ENCODE measurements around the gene SHC1. TPM values are rescaled to one million over a fixed set of nuclear protein-coding genes. Genes with fewer than 3 reads are reported as not detected.
A peak's percentile ranks its signal among the peaks of the same experiment; 100 is the strongest.

SHC1 gene
- total and polyA plus RNA-seq, 2 experiments from 2014 or later = 117 to 211 TPM

GRCh38 chr1:154959426-154959780, 11.1 kb downstream of the SHC1 start:
- Histone ChIP-seq H3F3A (replicated peaks; ENCODE audit: low read depth) (peaks cover 45% of the 10 kb centered on the region), H3K4me1 (ENCODE audit: insufficient read depth) (peaks cover 54% of the 10 kb centered on the region), H4K20me1 (replicated peaks; ENCODE audit: insufficient read depth) (peaks cover 26% of the 10 kb centered on the region), H2AFZ (no peak overlapping the region), H3K79me2 (replicated peaks; ENCODE audit: insufficient read depth) (peaks cover 13% of the 10 kb centered on the region), H3K36me3 (ENCODE audit: insufficient read depth) (peaks cover 11% of the 10 kb centered on the region; the same call in 1 of the 2 replicates), H3K4me3 (no peak overlapping the region), H3K27me3 (ENCODE audit: insufficient read depth) (no peaks in the 10 kb centered on the region), H3K4me2 (no peak overlapping the region), H3K9me2 (ENCODE audit: insufficient read depth) (no peaks in the 10 kb centered on the region), H3K27ac (ENCODE audit: low read depth) (no peak overlapping the region)
- Mint-ChIP-seq H3K27ac (no peak overlapping the region), H3K9me3 (no peaks in the 10 kb centered on the region), H3K4me3 (peak overlapping the region; percentile 29; the same call in 1 of the 3 replicates), H3K4me1 (peaks cover 65% of the 10 kb centered on the region), H3K36me3 (ENCODE audit: low read depth) (peaks cover 45% of the 10 kb centered on the region), H3K27me3 (ENCODE audit: insufficient read depth, low read depth, poor library complexity) (peaks cover 32% of the 10 kb centered on the region)
- DNase-seq (ENCODE audit: low spot score) (no peak), ATAC-seq (no peak)
- no peak for TF ChIP-seq CREB1 (CRISPR knock-in tag; IDR thresholded peaks at IDR 0.05; ENCODE audit: low read depth)
- TF ChIP-seq STAT1 (IDR thresholded peaks at IDR 0.05; ENCODE audit: unreplicated experiment) = no peak
- TF ChIP-seq EZH2phosphoT487 (IDR thresholded peaks at IDR 0.05; ENCODE audit: unreplicated experiment) = no peak
- no peak for TF ChIP-seq EZH2 (IDR thresholded peaks at IDR 0.05; ENCODE audit: low read depth, unreplicated experiment)
- TF ChIP-seq ZNF331 (CRISPR knock-in tag; IDR thresholded peaks at IDR 0.05; ENCODE audit: low read depth) = no peak
- no peak for TF ChIP-seq ETS1 (IDR thresholded peaks at IDR 0.05)
- TF ChIP-seq JUNB (IDR thresholded peaks at IDR 0.05; ENCODE audit: unreplicated experiment) = no peak
- TF ChIP-seq NANOG (IDR thresholded peaks at IDR 0.05; ENCODE audit: borderline replicate concordance) = no peak
- TF ChIP-seq, protein P1, sequence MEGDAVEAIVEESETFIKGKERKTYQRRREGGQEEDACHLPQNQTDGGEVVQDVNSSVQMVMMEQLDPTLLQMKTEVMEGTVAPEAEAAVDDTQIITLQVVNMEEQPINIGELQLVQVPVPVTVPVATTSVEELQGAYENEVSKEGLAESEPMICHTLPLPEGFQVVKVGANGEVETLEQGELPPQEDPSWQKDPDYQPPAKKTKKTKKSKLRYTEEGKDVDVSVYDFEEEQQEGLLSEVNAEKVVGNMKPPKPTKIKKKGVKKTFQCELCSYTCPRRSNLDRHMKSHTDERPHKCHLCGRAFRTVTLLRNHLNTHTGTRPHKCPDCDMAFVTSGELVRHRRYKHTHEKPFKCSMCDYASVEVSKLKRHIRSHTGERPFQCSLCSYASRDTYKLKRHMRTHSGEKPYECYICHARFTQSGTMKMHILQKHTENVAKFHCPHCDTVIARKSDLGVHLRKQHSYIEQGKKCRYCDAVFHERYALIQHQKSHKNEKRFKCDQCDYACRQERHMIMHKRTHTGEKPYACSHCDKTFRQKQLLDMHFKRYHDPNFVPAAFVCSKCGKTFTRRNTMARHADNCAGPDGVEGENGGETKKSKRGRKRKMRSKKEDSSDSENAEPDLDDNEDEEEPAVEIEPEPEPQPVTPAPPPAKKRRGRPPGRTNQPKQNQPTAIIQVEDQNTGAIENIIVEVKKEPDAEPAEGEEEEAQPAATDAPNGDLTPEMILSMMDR (conservative IDR thresholded peaks at IDR 0.05; ENCODE audit: low read depth in 2 of 2) = no peak
- TF ChIP-seq, protein P2, sequence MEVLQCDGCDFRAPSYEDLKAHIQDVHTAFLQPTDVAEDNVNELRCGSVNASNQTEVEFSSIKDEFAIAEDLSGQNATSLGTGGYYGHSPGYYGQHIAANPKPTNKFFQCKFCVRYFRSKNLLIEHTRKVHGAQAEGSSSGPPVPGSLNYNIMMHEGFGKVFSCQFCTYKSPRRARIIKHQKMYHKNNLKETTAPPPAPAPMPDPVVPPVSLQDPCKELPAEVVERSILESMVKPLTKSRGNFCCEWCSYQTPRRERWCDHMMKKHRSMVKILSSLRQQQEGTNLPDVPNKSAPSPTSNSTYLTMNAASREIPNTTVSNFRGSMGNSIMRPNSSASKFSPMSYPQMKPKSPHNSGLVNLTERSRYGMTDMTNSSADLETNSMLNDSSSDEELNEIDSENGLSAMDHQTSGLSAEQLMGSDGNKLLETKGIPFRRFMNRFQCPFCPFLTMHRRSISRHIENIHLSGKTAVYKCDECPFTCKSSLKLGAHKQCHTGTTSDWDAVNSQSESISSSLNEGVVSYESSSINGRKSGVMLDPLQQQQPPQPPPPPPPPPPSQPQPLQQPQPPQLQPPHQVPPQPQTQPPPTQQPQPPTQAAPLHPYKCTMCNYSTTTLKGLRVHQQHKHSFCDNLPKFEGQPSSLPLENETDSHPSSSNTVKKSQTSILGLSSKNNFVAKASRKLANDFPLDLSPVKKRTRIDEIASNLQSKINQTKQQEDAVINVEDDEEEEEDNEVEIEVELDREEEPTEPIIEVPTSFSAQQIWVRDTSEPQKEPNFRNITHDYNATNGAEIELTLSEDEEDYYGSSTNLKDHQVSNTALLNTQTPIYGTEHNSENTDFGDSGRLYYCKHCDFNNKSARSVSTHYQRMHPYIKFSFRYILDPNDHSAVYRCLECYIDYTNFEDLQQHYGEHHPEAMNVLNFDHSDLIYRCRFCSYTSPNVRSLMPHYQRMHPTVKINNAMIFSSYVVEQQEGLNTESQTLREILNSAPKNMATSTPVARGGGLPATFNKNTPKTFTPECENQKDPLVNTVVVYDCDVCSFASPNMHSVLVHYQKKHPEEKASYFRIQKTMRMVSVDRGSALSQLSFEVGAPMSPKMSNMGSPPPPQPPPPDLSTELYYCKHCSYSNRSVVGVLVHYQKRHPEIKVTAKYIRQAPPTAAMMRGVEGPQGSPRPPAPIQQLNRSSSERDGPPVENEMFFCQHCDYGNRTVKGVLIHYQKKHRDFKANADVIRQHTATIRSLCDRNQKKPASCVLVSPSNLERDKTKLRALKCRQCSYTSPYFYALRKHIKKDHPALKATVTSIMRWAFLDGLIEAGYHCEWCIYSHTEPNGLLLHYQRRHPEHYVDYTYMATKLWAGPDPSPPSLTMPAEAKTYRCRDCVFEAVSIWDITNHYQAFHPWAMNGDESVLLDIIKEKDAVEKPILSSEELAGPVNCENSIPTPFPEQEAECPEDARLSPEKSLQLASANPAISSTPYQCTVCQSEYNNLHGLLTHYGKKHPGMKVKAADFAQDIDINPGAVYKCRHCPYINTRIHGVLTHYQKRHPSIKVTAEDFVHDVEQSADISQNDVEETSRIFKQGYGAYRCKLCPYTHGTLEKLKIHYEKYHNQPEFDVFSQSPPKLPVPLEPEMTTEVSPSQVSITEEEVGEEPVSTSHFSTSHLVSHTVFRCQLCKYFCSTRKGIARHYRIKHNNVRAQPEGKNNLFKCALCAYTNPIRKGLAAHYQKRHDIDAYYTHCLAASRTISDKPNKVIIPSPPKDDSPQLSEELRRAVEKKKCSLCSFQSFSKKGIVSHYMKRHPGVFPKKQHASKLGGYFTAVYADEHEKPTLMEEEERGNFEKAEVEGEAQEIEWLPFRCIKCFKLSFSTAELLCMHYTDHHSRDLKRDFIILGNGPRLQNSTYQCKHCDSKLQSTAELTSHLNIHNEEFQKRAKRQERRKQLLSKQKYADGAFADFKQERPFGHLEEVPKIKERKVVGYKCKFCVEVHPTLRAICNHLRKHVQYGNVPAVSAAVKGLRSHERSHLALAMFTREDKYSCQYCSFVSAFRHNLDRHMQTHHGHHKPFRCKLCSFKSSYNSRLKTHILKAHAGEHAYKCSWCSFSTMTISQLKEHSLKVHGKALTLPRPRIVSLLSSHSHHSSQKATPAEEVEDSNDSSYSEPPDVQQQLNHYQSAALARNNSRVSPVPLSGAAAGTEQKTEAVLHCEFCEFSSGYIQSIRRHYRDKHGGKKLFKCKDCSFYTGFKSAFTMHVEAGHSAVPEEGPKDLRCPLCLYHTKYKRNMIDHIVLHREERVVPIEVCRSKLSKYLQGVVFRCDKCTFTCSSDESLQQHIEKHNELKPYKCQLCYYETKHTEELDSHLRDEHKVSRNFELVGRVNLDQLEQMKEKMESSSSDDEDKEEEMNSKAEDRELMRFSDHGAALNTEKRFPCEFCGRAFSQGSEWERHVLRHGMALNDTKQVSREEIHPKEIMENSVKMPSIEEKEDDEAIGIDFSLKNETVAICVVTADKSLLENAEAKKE (CRISPR knock-in tag; IDR thresholded peaks at IDR 0.05) = no peak
- TF ChIP-seq, protein P3, sequence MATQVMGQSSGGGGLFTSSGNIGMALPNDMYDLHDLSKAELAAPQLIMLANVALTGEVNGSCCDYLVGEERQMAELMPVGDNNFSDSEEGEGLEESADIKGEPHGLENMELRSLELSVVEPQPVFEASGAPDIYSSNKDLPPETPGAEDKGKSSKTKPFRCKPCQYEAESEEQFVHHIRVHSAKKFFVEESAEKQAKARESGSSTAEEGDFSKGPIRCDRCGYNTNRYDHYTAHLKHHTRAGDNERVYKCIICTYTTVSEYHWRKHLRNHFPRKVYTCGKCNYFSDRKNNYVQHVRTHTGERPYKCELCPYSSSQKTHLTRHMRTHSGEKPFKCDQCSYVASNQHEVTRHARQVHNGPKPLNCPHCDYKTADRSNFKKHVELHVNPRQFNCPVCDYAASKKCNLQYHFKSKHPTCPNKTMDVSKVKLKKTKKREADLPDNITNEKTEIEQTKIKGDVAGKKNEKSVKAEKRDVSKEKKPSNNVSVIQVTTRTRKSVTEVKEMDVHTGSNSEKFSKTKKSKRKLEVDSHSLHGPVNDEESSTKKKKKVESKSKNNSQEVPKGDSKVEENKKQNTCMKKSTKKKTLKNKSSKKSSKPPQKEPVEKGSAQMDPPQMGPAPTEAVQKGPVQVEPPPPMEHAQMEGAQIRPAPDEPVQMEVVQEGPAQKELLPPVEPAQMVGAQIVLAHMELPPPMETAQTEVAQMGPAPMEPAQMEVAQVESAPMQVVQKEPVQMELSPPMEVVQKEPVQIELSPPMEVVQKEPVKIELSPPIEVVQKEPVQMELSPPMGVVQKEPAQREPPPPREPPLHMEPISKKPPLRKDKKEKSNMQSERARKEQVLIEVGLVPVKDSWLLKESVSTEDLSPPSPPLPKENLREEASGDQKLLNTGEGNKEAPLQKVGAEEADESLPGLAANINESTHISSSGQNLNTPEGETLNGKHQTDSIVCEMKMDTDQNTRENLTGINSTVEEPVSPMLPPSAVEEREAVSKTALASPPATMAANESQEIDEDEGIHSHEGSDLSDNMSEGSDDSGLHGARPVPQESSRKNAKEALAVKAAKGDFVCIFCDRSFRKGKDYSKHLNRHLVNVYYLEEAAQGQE (IDR thresholded peaks at IDR 0.05; ENCODE audit: unreplicated experiment) = no peak
- TF ChIP-seq ZNF114 (CRISPR knock-in tag; IDR thresholded peaks at IDR 0.05) = no peak
- no peak for TF ChIP-seq POLR2AphosphoS5 (IDR thresholded peaks at IDR 0.05; ENCODE audit: low read depth)
